ENCODE measurements around the gene XPO1.

XPO1 gene

GRCh38 chr2:61436092-61436491 is 102.1 kb downstream of the XPO1 start:
- H3K27ac ChIP-seq (ENCODE audit: low read depth, low read length), result peak overlapping the region; percentile 84
- no peak overlapping the region for H2AFZ ChIP-seq (ENCODE audit: low read depth, low read length, severe bottlenecking)
- peaks cover 99% of the 10 kb centered on the region for H3K79me2 ChIP-seq (ENCODE audit: insufficient read depth, low read length)
- peaks cover 66% of the 10 kb centered on the region for H3F3A ChIP-seq (ENCODE audit: insufficient read depth)
- no peak overlapping the region for H3K4me3 ChIP-seq (ENCODE audit: insufficient read depth, low read length, poor library complexity, severe bottlenecking)
- no peaks in the 10 kb centered on the region for H3K36me3 ChIP-seq (ENCODE audit: low read length)
- no peak for TF ChIP-seq CTCF (IDR thresholded peaks at IDR 0.05; ENCODE audit: insufficient read depth, low read length, poor library complexity, severe bottlenecking)
- TF ChIP-seq EZH2phosphoT487 (conservative IDR thresholded peaks at IDR 0.05; ENCODE audit: low read length), result no peak
- H3K9ac ChIP-seq (ENCODE audit: low read length), result no peak overlapping the region
- no peaks in the 10 kb centered on the region for H4K20me1 ChIP-seq (ENCODE audit: low read depth, low read length)
- H3K9me2 ChIP-seq (replicated peaks; ENCODE audit: insufficient read depth, low read length), result no peaks in the 10 kb centered on the region
- no peaks in the 10 kb centered on the region for H3K9me3 ChIP-seq (ENCODE audit: insufficient read depth, low read length)
- H3K27me3 ChIP-seq (ENCODE audit: low read length), result no peaks in the 10 kb centered on the region
- H3K4me2 ChIP-seq (ENCODE audit: low read depth, low read length, poor library complexity, severe bottlenecking), result peak overlapping the region; percentile 41

GRCh38 chr2:61435291-61435690 is 102.9 kb downstream of the XPO1 start:
- Histone ChIP-seq H4K20me1 (ENCODE audit: low read depth, low read length) (no peaks in the 10 kb centered on the region), H2AFZ (ENCODE audit: low read depth, low read length, severe bottlenecking) (no peak overlapping the region), H3K36me3 (ENCODE audit: low read length) (no peaks in the 10 kb centered on the region), H3F3A (ENCODE audit: insufficient read depth) (peaks cover 72% of the 10 kb centered on the region), H3K9me3 (ENCODE audit: insufficient read depth, low read length) (no peaks in the 10 kb centered on the region), H3K4me2 (ENCODE audit: low read depth, low read length, poor library complexity, severe bottlenecking) (peak overlapping the region; percentile 41), H3K27me3 (ENCODE audit: low read length) (no peaks in the 10 kb centered on the region), H3K79me2 (ENCODE audit: insufficient read depth, low read length) (peaks cover 99% of the 10 kb centered on the region), H3K4me3 (ENCODE audit: insufficient read depth, low read length, poor library complexity, severe bottlenecking) (no peak overlapping the region), H3K9me2 (replicated peaks; ENCODE audit: insufficient read depth, low read length) (no peaks in the 10 kb centered on the region), H3K27ac (ENCODE audit: low read depth, low read length) (peak overlapping the region; percentile 84), H3K9ac (ENCODE audit: low read length) (peak overlapping the region; percentile 8; the same call in 1 of the 2 replicates)
- TF ChIP-seq CTCF (IDR thresholded peaks at IDR 0.05; ENCODE audit: insufficient read depth, low read length, poor library complexity, severe bottlenecking) (no peak), EZH2phosphoT487 (conservative IDR thresholded peaks at IDR 0.05; ENCODE audit: low read length) (no peak)

DNA sequence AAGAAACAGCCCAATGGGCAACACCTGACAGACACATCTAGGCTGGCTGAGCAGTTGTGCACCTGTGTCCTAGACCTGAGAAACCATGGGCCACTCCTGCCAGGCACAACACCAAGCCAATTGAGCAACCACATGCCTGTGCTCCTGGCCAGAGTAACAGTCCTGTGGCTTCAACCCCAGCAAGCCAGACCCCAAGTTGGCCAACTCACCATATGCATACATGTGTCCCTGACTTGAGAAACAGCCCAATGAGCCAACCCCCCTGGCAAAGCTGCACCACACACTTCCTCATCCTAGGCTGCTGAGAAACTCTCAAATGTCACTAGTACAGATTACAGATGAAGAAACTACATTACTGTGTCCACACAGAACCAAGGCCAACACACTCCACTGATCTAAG is 103.8 kb downstream of the XPO1 start:
- Histone ChIP-seq H3K27me3 (ENCODE audit: low read length) (no peaks in the 10 kb centered on the region), H3K4me3 (ENCODE audit: insufficient read depth, low read length, poor library complexity, severe bottlenecking) (no peak overlapping the region), H3K4me2 (ENCODE audit: low read depth, low read length, poor library complexity, severe bottlenecking) (peak overlapping the region; percentile 41), H3K9me3 (ENCODE audit: insufficient read depth, low read length) (no peaks in the 10 kb centered on the region), H3K79me2 (ENCODE audit: insufficient read depth, low read length) (peaks cover 99% of the 10 kb centered on the region), H4K20me1 (ENCODE audit: low read depth, low read length) (no peaks in the 10 kb centered on the region), H3K27ac (ENCODE audit: low read depth, low read length) (peak overlapping the region; percentile 84), H3K9ac (ENCODE audit: low read length) (peak overlapping the region; percentile 8; the same call in 1 of the 2 replicates), H2AFZ (ENCODE audit: low read depth, low read length, severe bottlenecking) (no peak overlapping the region), H3F3A (ENCODE audit: insufficient read depth) (peaks cover 69% of the 10 kb centered on the region), H3K9me2 (replicated peaks; ENCODE audit: insufficient read depth, low read length) (no peaks in the 10 kb centered on the region), H3K36me3 (ENCODE audit: low read length) (no peaks in the 10 kb centered on the region)
- TF ChIP-seq EZH2phosphoT487 (conservative IDR thresholded peaks at IDR 0.05; ENCODE audit: low read length), result no peak
- TF ChIP-seq CTCF (IDR thresholded peaks at IDR 0.05; ENCODE audit: insufficient read depth, low read length, poor library complexity, severe bottlenecking), result no peak

All from SU-DHL-6 (cell line).